HepG2 (cell line): ENCODE measurements around the gene TLR9. TPM values are rescaled to one million over a fixed set of nuclear protein-coding genes. Genes with fewer than 3 reads are reported as not detected.
A peak's percentile ranks its signal among the peaks of the same experiment; 100 is the strongest.

Experiments used
- ARID4A ChIP-seq: sonication (generic); formaldehyde crosslinking; IDR thresholded peaks from 2 replicates; pipeline ENCODE4 v1.5.0; 2020; ENCODE audit warnings: mild to moderate bottlenecking, missing genetic modification reagents, borderline replicate concordance
- GABPA ChIP-seq, 2 experiments: IDR thresholded peaks; 2 replicates each; pipeline ENCODE4 v1.6.1; 2011 to 2016; ENCODE audit warnings: low read depth in 2 of 2, low read length in 1 of 2, missing biosample characterization in 1 of 2, missing genetic modification characterization in 1 of 2
- HNF1B ChIP-seq: sonication (generic); formaldehyde crosslinking; IDR thresholded peaks from 2 replicates; pipeline ENCODE4 v1.5.1; 2020; ENCODE audit warnings: mild to moderate bottlenecking, moderate library complexity, missing genetic modification reagents
- HNF4G ChIP-seq, 2 experiments: sonication (generic) in 1 of 2; formaldehyde crosslinking in 1 of 2; IDR thresholded peaks; 2 replicates each; pipeline versions ENCODE4 v1.4.0 to v1.6.1; 2011 to 2020; ENCODE audit warnings: borderline replicate concordance in 2 of 2, low read depth in 2 of 2, mild to moderate bottlenecking in 2 of 2, low read length in 1 of 2, missing genetic modification reagents in 1 of 2, moderate library complexity in 1 of 2
- MTA3 ChIP-seq: sonication (generic); formaldehyde crosslinking; IDR thresholded peaks from 2 replicates; pipeline ENCODE4 v1.4.0; 2020; ENCODE audit warnings: missing genetic modification reagents
- NKX3-1 ChIP-seq: sonication (generic); formaldehyde crosslinking; IDR thresholded peaks from 2 replicates; pipeline ENCODE4 v1.5.0; 2020; ENCODE audit warnings: missing genetic modification reagents
- NR2C2 ChIP-seq: sonication (generic); formaldehyde crosslinking; IDR thresholded peaks from 2 replicates; pipeline ENCODE4 v1.4.0; 2020; ENCODE audit warnings: missing genetic modification reagents, mild to moderate bottlenecking, moderate library complexity, borderline replicate concordance
- PHF20 ChIP-seq: sonication (generic); formaldehyde crosslinking; IDR thresholded peaks from 2 replicates; pipeline ENCODE4 v1.5.0; 2020; ENCODE audit warnings: mild to moderate bottlenecking, missing genetic modification reagents
- SIN3A ChIP-seq: IDR thresholded peaks from 2 replicates; pipeline ENCODE4 v1.6.1; 2011; ENCODE audit warnings: low read depth, mild to moderate bottlenecking, control low read depth, low read length, borderline replicate concordance
- ZBTB21 ChIP-seq: sonication (generic); formaldehyde crosslinking; IDR thresholded peaks from 2 replicates; pipeline ENCODE4 v1.4.0; 2020; ENCODE audit warnings: missing genetic modification reagents
- ZNF224 ChIP-seq: sonication (generic); formaldehyde crosslinking; IDR thresholded peaks from 2 replicates; pipeline ENCODE4 v1.5.0; 2020; ENCODE audit warnings: mild to moderate bottlenecking, missing genetic modification reagents
- ZNF335 ChIP-seq: sonication (generic); formaldehyde crosslinking; IDR thresholded peaks from 2 replicates; pipeline ENCODE4 v1.4.0; 2020; ENCODE audit warnings: missing genetic modification reagents
- ZNF609 ChIP-seq: sonication (generic); formaldehyde crosslinking; IDR thresholded peaks from 2 replicates; pipeline ENCODE4 v1.4.0; 2020; ENCODE audit warnings: mild to moderate bottlenecking, missing genetic modification reagents, borderline replicate concordance
- ZNF703 ChIP-seq: sonication (generic); formaldehyde crosslinking; IDR thresholded peaks from 2 replicates; pipeline ENCODE4 v1.5.1; 2020; ENCODE audit warnings: missing genetic modification reagents, mild to moderate bottlenecking, moderate library complexity, borderline replicate concordance
- polyA plus RNA-seq, 8 experiments: library from polyadenylated mRNA; depleted of rRNA in 3 of 8; stranded (reverse) in 7 of 8; unstranded in 1 of 8; fragments of >200 nt; fragmentation: Illumina TruSeq in 4 of 8; extraction: Trizol in 4 of 8; gene quantifications; 2 replicates each; pipeline versions ENCODE4 v1.2.1 to v1.2.3, GENCODE V29; 2011 to 2016; ENCODE audit warnings: low read depth in 4 of 8, missing spikeins in 1 of 8, mixed read lengths in 1 of 8; ENCODE audit not compliant: insufficient read depth in 1 of 8
- total RNA-seq, 5 experiments: library from RNA; depleted of rRNA; stranded (reverse); fragments of >200 nt; fragmentation: Illumina TruSeq; extraction: Trizol; gene quantifications; 2 replicates each; pipeline ENCODE4 v1.2.3, GENCODE V29; 2016; ENCODE audit warnings: low read depth in 1 of 5

Gene TLR9
- total and polyA plus RNA-seq, 2 of the 13 experiments (the other 11 are each of a cell fraction or from before 2014, with no cell fraction given), result not detected

- TF ChIP-seq ARID4A, result peak; percentile 25; the same call in 1 of the 2 replicates
- no peak for TF ChIP-seq MTA3 (CRISPR knock-in tag)
- TF ChIP-seq HNF1B (CRISPR knock-in tag), result 0 out of 2 replicates have a peak, but pooled peaks have one; percentile 47
- TF ChIP-seq ZNF609 (CRISPR knock-in tag), result peak; percentile 68
- no peak for TF ChIP-seq PHF20 (CRISPR knock-in tag)
- peak; percentile 32; the same call in 1 of the 2 replicates for TF ChIP-seq ZBTB21 (CRISPR knock-in tag)
- no peak for TF ChIP-seq ZNF224
- 0 out of 2 replicates have a peak, but pooled peaks have one; percentile 28 for TF ChIP-seq NKX3-1
- TF ChIP-seq NR2C2, result peak; percentile 83
- TF ChIP-seq SIN3A, result peak; percentile 10; the same call in 1 of the 2 replicates
- TF ChIP-seq HNF4G (IDR thresholded peaks at IDR 0.05; ENCODE audit: borderline replicate concordance, low read depth, low read length), result no peak; the same call in 1 of the 2 replicates
- TF ChIP-seq HNF4G (CRISPR knock-in tag; IDR thresholded peaks at IDR 0.05; ENCODE audit: borderline replicate concordance, low read depth), result peak; percentile 83; the same call in 1 of the 2 replicates
- no peak for TF ChIP-seq ZNF703 (CRISPR knock-in tag)
- no peak for TF ChIP-seq GABPA (IDR thresholded peaks at IDR 0.05; ENCODE audit: low read depth, low read length)
- TF ChIP-seq GABPA (CRISPR knock-in tag; IDR thresholded peaks at IDR 0.05; ENCODE audit: low read depth), result peak; percentile 50
- TF ChIP-seq ZNF335 (CRISPR knock-in tag), result 0 out of 2 replicates have a peak, but pooled peaks have one; percentile 25
Measured at GRCh38 chr3:52176951-52177700, 48.3 kb downstream of the TLR9 start (continued).
